Retina (tissue), 1 donor: ENCODE measurements around the gene PJVK.
A peak's percentile ranks its signal among the peaks of the same experiment; 100 is the strongest.
"Not testable (repeated sequence)": the region's sequence is repeated elsewhere in the genome, so short reads cannot be mapped to it uniquely, and the experiment has no call there.

Experiments
- DNase-seq: peaks from one replicate; pipeline ENCODE4 v3.0.0-alpha.2; 2016

Gene PJVK

GRCh38 chr2:178436662-178437061, 14.5 kb upstream of the PJVK start:
- no peak for DNase-seq

DNA sequence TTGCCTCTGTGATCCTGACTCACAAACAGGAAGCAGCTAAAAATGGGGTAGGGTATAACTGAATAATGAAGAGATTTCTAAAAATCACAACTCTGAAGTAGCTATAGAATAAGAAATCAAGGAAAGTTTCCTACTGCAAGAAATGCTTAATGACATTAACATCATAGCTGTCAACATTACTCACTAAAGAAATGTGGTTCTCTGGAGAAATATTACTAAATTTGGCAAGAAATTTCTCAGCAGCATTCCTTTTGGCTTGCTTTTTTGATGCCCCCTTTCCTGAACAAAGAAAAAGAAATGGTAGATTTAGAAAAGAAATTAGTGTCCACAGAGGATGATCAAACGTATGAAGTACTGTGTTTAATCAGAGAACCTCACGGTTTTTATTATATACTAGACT, 9.8 kb upstream of the PJVK start:
- no peak for DNase-seq

- no peak for DNase-seq
These were observed 2.1 kb upstream of the PJVK start for GRCh38 chr2:178448968-178449661.

DNA sequence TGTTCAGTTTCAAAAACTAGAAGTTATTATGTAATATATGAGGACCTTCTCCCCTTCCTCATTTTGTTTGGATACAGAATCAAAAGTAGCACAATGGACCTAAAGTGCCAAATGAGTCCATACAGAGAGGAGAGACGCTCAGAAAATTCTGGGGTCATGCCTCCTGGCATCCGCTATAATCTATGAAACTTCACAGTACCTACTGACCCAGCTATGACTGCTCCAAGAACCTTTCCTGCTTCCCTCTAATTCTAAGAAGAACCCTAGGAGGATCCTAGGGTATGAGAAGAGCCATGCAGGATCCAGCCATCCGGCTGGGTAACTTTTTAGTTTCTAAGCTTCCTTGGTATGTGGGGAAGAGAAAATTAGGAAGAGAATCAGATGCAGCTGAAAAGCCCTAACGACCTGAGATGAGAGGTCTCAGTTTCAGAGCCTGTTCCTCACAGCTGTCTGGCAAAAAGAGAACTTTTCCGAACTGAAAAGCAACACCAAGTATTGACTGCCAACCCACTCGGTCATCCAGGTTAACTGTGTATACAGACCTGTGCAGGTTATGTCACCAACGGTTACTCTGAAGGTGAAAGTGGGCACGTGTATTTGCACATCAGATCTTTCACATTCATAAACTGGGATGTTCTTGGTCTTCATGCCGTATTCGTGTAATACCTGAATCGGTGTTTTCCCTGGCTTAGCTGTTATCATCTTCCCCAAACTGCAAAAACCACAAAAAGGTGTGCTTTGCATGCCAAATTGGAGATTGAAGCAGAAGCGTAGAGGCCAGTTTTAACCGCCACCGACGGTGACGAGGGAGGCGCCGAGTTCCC, 1.3 kb upstream of the PJVK start:
- DNase-seq = no peak

DNA sequence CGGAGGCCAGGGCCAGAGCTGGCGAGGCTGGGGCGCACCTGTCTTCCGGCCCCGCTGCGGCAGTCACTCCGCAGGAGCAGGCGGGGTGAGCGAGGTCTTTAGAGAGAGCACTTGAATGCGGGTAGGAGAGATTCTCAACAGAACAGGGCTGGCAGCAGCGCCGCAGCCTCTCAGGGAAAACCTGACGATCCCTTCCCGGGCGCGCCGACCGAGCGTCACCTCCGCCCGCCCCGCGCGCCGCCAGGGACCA, 729 bp upstream of the PJVK start:
- DNase-seq = no peak

DNA sequence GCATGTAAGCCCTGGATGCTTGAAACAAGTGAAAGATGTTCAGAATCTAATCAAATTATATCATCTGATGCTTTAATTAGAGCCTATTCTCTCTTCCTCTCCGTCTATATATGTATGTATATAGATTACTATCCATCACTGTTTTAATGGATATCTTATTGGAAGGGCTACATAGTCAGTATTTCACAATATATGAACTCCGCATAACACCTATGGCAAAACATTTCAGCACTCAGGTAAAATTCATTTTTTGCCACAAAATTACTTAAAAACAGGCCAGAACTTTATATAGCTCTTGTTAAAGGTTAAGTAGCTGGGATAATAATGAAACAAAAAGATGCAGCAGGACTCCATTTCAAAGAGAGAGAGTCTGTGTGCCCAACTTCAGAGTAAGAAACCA, 1.2 kb downstream of the PJVK start:
- peak; percentile 16 for DNase-seq

DNA sequence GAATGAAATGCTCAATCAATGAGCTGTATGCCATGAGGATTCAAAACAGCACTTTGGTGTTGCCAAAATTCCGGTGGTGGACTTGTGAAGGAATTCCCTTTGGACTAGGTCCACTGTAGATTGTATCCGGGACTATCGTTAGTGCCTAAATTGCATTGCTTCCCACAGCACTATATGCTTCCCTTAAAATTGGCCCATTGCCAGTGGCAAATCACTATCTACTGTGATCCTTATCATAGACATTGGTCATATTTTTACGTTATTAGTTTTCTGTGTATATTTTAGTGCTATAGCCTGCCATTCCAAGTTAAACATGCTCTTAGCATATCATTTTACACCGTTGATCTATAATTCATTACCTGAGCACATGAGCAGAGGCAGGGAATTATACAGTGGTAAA, 1.7 kb downstream of the PJVK start:
- no peak for DNase-seq

DNA sequence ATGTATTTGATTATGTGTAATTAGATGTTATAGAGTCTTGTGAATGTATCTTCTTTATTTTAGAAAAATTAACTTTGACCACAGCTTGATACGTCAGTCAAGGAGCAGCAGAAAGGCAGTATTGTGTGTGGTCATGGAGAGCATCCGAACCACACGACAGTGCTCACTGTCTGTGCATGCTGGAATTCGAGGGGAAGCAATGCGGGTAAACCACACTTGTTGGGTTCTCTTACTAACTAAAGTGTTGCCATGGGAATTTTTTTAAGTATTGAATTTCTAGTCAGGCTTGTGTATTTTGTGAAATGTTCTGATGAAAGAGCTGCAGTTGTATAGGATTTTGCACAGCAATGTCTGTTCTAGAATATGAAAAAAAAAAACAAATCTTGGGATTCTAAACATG, 4.8 kb downstream of the PJVK start:
- no peak for DNase-seq

DNA sequence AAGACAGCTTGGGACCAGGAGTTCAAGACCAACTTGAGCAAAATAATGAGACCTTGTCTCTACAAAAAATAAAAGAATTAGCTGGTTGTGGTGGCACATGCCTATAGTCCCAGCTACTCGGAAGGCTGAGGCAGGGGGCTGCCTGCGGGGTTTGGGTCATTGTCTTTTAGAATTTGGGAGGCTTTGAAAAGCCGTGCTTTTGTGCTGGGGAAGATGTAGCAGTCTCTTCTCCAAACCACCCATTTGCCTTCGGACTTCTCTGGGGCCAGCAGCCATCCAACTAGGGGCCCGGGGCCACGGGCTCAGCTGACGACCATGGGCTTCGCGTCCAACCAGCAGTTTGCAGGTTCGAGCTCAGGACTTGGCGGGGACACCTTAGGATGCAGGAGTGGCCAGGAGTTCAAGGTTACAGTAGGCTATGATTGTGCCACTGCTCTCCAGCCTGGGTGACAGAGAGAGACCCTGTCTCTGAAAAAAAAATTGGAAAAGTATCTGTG, 6.3 kb downstream of the PJVK start:
- DNase-seq = no peak

- no peak for DNase-seq
These were observed 18.2 kb downstream of the PJVK start for GRCh38 chr2:178469219-178469849.

DNA sequence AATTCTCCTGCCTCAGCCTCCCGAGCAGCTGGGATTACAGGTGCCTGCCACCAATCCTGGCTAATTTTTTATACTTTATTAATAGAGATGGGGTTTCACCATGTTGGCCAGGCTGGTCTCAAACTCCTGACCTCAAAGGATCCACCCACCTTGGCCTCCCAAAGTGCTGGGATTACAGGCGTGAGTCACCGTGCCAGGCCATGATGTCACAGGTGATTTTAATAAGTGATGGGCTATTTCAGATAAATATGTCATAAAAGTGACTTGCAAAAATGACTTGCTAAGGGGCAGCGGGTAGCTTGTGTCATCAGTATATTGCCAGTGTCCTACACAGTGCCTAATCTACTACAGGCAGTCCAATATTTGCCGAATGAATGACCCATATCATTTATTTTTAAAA, 20.1 kb downstream of the PJVK start:
- DNase-seq = not testable (repeated sequence)

GRCh38 chr2:178473373-178473772, 22.2 kb downstream of the PJVK start:
- no peak for DNase-seq

GRCh38 chr2:178473931-178474330, 22.8 kb downstream of the PJVK start:
- no peak for DNase-seq

DNA sequence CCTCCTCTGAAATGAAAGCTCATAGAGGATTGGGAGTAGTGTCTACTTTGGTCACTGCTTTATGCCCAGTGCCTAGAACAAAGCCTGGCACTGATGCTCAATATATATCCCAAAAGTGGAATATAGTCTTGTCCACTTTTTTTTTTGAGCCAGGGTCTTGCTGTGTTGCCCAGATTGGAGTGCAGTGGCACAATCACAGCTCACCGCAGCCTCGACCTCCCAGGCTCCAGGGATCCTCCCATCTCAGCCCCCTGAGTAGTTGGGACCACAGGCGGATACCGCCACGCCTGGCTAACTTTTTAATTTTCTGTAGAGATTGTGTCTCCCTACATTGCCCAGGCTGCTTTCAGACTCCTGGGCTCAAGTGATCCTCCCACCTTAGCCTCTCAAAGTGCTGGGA, 23.4 kb downstream of the PJVK start:
- DNase-seq = no peak

- no peak for DNase-seq
These were observed 25.3 kb downstream of the PJVK start for GRCh38 chr2:178476477-178476876.

DNA sequence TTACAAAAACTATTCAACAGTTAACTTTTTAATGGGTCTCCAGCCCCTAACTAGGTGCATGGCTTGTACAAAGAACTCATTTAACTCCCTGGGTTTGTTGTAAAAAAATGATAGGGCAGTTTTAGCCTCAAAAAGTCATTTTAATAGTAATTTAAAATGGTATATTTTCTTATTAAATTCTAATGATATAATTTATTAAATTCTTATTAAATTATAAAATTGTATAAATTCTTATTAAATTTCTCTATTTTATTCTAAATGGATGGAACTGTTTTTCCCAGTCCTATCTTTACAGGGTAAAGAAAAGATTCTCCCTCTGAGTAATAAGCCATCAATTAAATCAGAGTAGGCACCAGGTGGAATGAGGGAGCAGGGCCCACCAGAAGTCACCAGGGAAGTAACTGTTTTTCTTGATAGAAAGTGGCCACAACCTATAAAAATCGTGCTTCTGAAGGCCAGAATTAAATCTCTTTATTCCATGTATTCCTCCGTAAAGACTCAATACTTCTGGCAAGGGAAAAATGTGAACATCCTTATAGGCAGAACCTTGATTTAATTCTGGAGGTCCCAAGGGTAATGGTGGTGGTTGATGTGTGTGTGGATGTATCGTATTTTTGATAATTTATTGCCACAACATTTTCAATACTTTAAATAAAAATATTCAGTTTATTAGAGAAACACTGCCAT, 26.4 kb downstream of the PJVK start:
- no peak for DNase-seq

DNA sequence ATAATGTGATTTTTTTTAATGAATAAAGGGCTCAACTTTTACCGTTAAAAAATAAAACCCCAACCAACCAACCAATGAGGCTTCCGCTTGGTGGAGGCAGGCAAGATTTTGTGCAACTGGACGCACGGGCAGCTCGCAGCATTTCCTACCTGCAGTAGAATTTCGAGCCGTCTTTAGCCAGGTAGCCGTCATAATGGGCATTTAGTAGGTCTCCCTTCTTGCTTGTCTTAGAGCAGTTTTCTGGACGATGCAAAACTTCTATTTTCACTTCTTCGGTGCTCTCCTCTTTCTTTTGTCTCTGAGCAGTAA, 26.9 kb downstream of the PJVK start:
- no peak for DNase-seq

DNA sequence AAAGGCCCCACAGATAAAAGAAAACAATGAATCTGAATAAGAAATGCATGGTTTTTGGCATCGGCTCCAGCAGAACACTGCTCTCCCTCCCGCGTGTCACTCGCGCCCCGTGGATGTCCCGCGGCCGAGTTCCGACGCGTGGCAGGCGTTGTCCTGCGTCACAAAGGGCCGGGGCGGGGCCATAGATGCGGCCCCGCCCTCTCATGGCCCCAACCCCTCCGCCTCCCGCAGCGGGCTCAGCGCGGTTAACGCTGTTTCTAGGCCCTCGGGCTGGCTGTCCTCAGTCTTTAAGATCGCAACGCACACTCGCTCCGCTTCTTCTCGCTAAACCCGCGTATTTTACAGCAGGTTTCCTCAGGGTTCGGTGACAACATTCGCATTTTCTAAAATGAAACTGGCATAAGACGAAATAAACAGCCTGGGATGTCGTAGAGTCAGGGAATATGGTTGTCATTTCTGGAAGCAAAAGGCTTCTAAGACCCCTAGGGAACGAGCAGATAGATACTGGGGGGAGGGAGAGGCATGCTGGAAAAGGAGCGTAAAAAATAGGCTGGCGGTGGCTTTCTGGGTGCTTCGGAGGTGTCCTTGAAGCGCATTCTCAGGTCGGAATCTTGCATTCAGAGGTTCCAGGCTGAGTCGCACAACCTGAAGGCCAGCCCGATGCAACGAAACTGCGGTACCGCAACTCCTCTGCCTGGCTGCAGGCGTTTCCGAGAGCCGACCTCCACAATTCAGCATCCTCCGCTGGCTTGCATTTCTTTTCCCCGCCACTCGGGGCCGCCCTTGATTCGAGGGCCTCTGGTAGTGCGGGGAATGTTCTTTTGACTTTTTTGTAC, 27.5 kb downstream of the PJVK start, which contains the start of gene FKBP7:
Gene FKBP7 (minus strand): TSS at position 162 of the 836 bp plus-strand sequence. CDS start 101 bp downstream, at position 61.
- peak; percentile 97 for DNase-seq

- DNase-seq = no peak
These were observed 28.1 kb downstream of the PJVK start for GRCh38 chr2:178479275-178479616.

- no peak for DNase-seq
These were observed 28.6 kb downstream of the PJVK start for GRCh38 chr2:178479758-178480226.

- DNase-seq = peak; percentile 95
These were observed 29.3 kb downstream of the PJVK start, which contains the start of gene PLEKHA3 for GRCh38 chr2:178480227-178481181. Gene PLEKHA3 (plus strand): TSS chr2:178480457. CDS start chr2:178480870, 413 bp downstream.
